ENCODE results near the gene CR1L.
"Not testable (repeated sequence)": the region's sequence is repeated elsewhere in the genome, so short reads cannot be mapped to it uniquely, and the experiment has no call there.

Gene CR1L

GRCh38 chr1:207745285-207745684 is 100.4 kb downstream of the CR1L start:
- DNase-seq (ENCODE audit: low read depth, low spot score) = no peak

GRCh38 chr1:207745839-207746767 is 101.2 kb downstream of the CR1L start:
- DNase-seq (ENCODE audit: low read depth, low spot score) = no peak

GRCh38 chr1:207747627-207748492 is 102.9 kb downstream of the CR1L start:
- DNase-seq (ENCODE audit: low read depth, low spot score) = no peak

GRCh38 chr1:207748737-207749528 is 104.0 kb downstream of the CR1L start:
- no peak for DNase-seq (ENCODE audit: low read depth, low spot score)

GRCh38 chr1:207750631-207751305 is 105.8 kb downstream of the CR1L start:
- no peak for DNase-seq (ENCODE audit: low read depth, low spot score)

GRCh38 chr1:207751463-207751789 is 106.5 kb downstream of the CR1L start:
- DNase-seq (ENCODE audit: low read depth, low spot score) = not testable (repeated sequence)

GRCh38 chr1:207751790-207752455 is 107.0 kb downstream of the CR1L start, which contains the start of gene CD46:
Gene CD46, plus strand, starts transcription at chr1:207752054. Its CDS starts 159 bp downstream, at chr1:207752213.
- peak; percentile 88 for DNase-seq (ENCODE audit: low read depth, low spot score)

- DNase-seq (ENCODE audit: low read depth, low spot score) = no peak
Observed at GRCh38 chr1:207752456-207752998, 107.6 kb downstream of the CR1L start.

- no peak for DNase-seq (ENCODE audit: low read depth, low spot score)
Observed at GRCh38 chr1:207753611-207754010, 108.7 kb downstream of the CR1L start.

GRCh38 chr1:207754011-207754410 is 109.1 kb downstream of the CR1L start:
- no peak for DNase-seq (ENCODE audit: low read depth, low spot score)

- DNase-seq (ENCODE audit: low read depth, low spot score) = no peak
Observed at GRCh38 chr1:207754974-207755700, 110.2 kb downstream of the CR1L start.

- no peak for DNase-seq (ENCODE audit: low read depth, low spot score)
Observed at GRCh38 chr1:207755846-207756693, 111.1 kb downstream of the CR1L start.

- DNase-seq (ENCODE audit: low read depth, low spot score) = no peak
Observed at GRCh38 chr1:207762622-207763021, 117.7 kb downstream of the CR1L start.

- DNase-seq (ENCODE audit: low read depth, low spot score) = no peak
Observed at GRCh38 chr1:207763091-207763490, 118.2 kb downstream of the CR1L start.

GRCh38 chr1:207763972-207764371 is 119.0 kb downstream of the CR1L start:
- DNase-seq (ENCODE audit: low read depth, low spot score) = no peak

- no peak for DNase-seq (ENCODE audit: low read depth, low spot score)
Observed at GRCh38 chr1:207766569-207766968, 121.6 kb downstream of the CR1L start.

GRCh38 chr1:207770514-207770913 is 125.6 kb downstream of the CR1L start:
- DNase-seq (ENCODE audit: low read depth, low spot score) = not testable (repeated sequence)

All from activated naive CD8-positive, alpha-beta T cell treated with anti-CD3 and anti-CD28 coated beads, Interleukin-2, amount 50 U/mL, for 16 hours (primary cell).